Measurements from ENCODE around the gene DLK1. TPM values are rescaled to one million over a fixed set of nuclear protein-coding genes. Genes with fewer than 3 reads are reported as not detected.

Gene DLK1
- total and polyA plus RNA-seq, 2 of the 13 experiments (the other 11 are each of a cell fraction or from before 2014, with no cell fraction given): 95.5 to 312 TPM

DNA sequence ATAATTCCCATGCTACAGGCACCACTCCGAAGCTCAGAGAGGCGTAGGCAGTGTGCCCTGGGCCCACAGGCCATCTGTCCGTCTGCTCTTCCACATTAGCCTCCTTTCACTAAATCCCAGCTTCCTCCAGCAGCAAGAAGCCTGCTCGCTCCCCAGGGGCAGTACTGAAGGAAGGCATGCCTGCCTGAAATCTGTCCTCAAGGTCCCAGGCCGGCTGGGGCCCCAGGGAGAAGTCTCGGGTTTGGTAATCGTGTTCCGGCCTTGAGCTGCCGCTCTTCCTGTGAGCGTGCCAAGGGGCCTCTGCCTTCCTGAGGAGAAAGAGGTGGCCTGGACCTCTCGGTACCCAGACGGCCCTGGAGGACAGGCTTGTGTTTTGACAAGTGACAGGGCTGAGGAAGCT is 15.2 kb upstream of the DLK1 start:
- POLR2A ChIA-PET: interaction anchor here (0.8 to 0.9 kb wide), 3 partner anchors 39 to 110 kb away, joined by 3 read pairs; no protein-coding TSS in a partner anchor
- Histone ChIP-seq H3K4me3 (replicated peaks in 1 of 3; ENCODE audit: insufficient read depth in 1 of 3, low read depth in 2 of 3, low read length in 3 of 3) (no peak overlapping the region), H2AFZ (ENCODE audit: low read length) (no peak overlapping the region), H4K20me1 (ENCODE audit: insufficient read depth, low read length) (no peaks in the 10 kb centered on the region), H3K27me3 (ENCODE audit: control insufficient read depth in 1 of 2, insufficient read depth in 2 of 2, low read length in 2 of 2) (peaks cover 0 to 3% of the 10 kb centered on the region in 2 experiments; a peak in 2 of 5 replicates), H3K27ac (ENCODE audit: extremely low read length, insufficient read depth, low read length) (no peak overlapping the region), H3K79me2 (ENCODE audit: insufficient read depth, low read length) (no peaks in the 10 kb centered on the region), H3K4me1 (ENCODE audit: insufficient read depth, low read length) (peaks cover 67% of the 10 kb centered on the region), H3K4me2 (ENCODE audit: low read depth, low read length) (no peak overlapping the region), H3K9ac (ENCODE audit: insufficient read depth, low read depth, low read length) (no peak overlapping the region), H3K36me3 (replicated peaks in 1 of 2; ENCODE audit: control insufficient read depth in 1 of 2, insufficient read depth in 2 of 2, low read length in 2 of 2) (no peaks in the 10 kb centered on the region), H3K9me3 (ENCODE audit: low read length) (no peaks in the 10 kb centered on the region)
- in situ Hi-C loops (cut with HindIII; ENCODE audit: extremely low pct_ligation_motif_present, low pct_unique_long_range_greater_than_20kb): no loop called here
- FAIRE-seq (no peak), DNase-seq (ENCODE audit: low spot score) (no peak), ATAC-seq (no peak; the same call in 1 of the 3 replicates)
- intact Hi-C loops (cut with micrococcal nuclease; ENCODE audit: unreplicated experiment): no loop called here
- CTCF ChIA-PET (ENCODE audit: low intra/inter-chr PET ratio, low total read pairs): no interaction called here
- no TSS peak for BruUV-seq (replicated peaks)
- peak; percentile 56 for TF ChIP-seq ZNF687 (CRISPR knock-in tag; IDR thresholded peaks at IDR 0.05)
- no peak for TF ChIP-seq ZNF362 (CRISPR knock-in tag; IDR thresholded peaks at IDR 0.05; ENCODE audit: borderline replicate concordance)
- WGBS (ENCODE audit: low lambda C conversion rate): 69% methylated on average over 11 of the region's 12 CpGs
